ENCODE data around the gene CD226.
"Not testable (repeated sequence)": the region's sequence is repeated elsewhere in the genome, so short reads cannot be mapped to it uniquely, and the experiment has no call there.

The CD226 gene

GRCh38 chr18:69956665-69957620 is 9.3 kb upstream of the CD226 start:
- DNase-seq (ENCODE audit: low spot score): no peak

- no peak for DNase-seq (ENCODE audit: low spot score)
Observed at GRCh38 chr18:69956057-69956456, 8.4 kb upstream of the CD226 start.

- DNase-seq (ENCODE audit: low spot score): no peak
Observed at GRCh38 chr18:69954719-69955480, 7.2 kb upstream of the CD226 start.

- no peak for DNase-seq (ENCODE audit: low spot score)
Observed at GRCh38 chr18:69953191-69953590, 5.5 kb upstream of the CD226 start.

- no peak for DNase-seq (ENCODE audit: low spot score)
Observed at GRCh38 chr18:69951182-69951581, 3.5 kb upstream of the CD226 start.

- no peak for DNase-seq (ENCODE audit: low spot score)
Observed at GRCh38 chr18:69949538-69949936, 1.9 kb upstream of the CD226 start.

GRCh38 chr18:69948919-69949537 is 1.4 kb upstream of the CD226 start:
- DNase-seq (ENCODE audit: low spot score): no peak

- DNase-seq (ENCODE audit: low spot score): no peak
Observed at GRCh38 chr18:69948256-69948655, 583 bp upstream of the CD226 start.

- DNase-seq (ENCODE audit: low spot score): no peak
Observed at GRCh38 chr18:69946608-69947155, 991 bp downstream of the CD226 start.

- no peak for DNase-seq (ENCODE audit: low spot score)
Observed at GRCh38 chr18:69945220-69946114, 2.2 kb downstream of the CD226 start.

GRCh38 chr18:69944436-69944835 is 3.2 kb downstream of the CD226 start:
- DNase-seq (ENCODE audit: low spot score): no peak

- DNase-seq (ENCODE audit: low spot score): no peak
Observed at GRCh38 chr18:69943021-69943420, 4.7 kb downstream of the CD226 start.

- DNase-seq (ENCODE audit: low spot score): no peak
Observed at GRCh38 chr18:69941183-69941582, 6.5 kb downstream of the CD226 start.

GRCh38 chr18:69939812-69940211 is 7.9 kb downstream of the CD226 start:
- not testable (repeated sequence) for DNase-seq (ENCODE audit: low spot score)

GRCh38 chr18:69936191-69936558 is 11.5 kb downstream of the CD226 start:
- DNase-seq (ENCODE audit: low spot score): no peak

GRCh38 chr18:69935319-69936190 is 12.1 kb downstream of the CD226 start:
- DNase-seq (ENCODE audit: low spot score): no peak

- no peak for DNase-seq (ENCODE audit: low spot score)
Observed at GRCh38 chr18:69934601-69935265, 12.9 kb downstream of the CD226 start.

- no peak for DNase-seq (ENCODE audit: low spot score)
Observed at GRCh38 chr18:69929041-69929774, 18.5 kb downstream of the CD226 start.

GRCh38 chr18:69916412-69916811 is 31.3 kb downstream of the CD226 start:
- DNase-seq (ENCODE audit: low spot score): no peak

Measured in hematopoietic multipotent progenitor cell treated with erythropoietin and hydrocortisone succinate and interleukin-3 and kit ligand, for 17 days (in vitro differentiated cells).